Ureter (tissue), 1 donor: ENCODE results near the gene CD93. TPM values are rescaled to one million over a fixed set of nuclear protein-coding genes. Genes with fewer than 3 reads are reported as not detected.

Experiments used
- DNase-seq: peaks from one replicate; pipeline ENCODE4 v3.0.0-alpha.2; 2020; ENCODE audit warnings: low spot score
- total RNA-seq: library from RNA; stranded (reverse); gene quantifications from one replicate; pipeline ENCODE4 v1.2.4, GENCODE V29; 2023
- donor health status: DM: yes; HTN: yes; CAD: no.

The CD93 gene
- total RNA-seq, 1 donor from 2014 or later, result 53.7 TPM

DNA sequence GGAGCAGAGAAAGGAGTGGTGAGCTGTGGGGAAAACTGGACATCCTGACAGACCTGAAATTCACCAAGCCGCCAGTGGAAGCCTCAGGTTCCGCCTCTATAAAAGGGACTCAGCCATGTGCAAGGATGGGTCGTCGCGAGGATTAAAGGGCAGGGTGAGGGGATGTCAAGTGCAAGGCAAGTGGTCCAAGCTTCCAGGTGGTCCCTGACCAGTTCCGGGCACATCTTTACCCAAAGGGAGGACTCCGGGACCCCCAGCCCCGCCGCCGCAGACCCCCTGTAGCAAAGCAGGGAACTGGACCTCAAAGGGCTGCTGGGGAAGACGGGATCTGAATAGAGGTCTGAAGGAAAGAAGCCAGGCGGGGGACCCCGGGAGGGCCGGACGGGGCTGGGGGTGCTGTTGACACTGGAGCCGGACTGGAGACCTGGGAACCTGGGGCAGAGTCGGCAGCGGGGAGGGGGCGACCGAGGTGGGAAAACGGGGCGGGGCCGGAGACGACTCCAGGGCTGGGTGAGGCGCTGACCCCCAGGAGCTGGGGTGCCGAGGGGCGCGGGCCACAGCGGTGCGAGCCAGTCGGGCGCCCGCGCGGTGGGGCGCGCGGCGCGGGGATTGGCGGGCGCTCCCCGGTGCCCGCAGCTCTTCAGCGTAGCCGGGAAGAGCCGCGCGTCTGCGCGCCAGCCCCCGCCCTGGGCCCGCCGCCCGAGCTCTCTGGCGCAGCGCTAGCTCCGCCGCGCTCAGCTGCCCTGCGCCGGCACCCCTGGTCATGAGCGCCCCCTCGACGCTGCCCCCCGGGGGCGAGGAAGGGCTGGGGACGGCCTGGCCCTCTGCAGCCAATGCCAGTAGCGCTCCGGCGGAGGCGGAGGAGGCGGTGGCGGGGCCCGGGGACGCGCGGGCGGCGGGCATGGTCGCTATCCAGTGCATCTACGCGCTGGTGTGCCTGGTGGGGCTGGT, 51.1 kb downstream of the CD93 start, which contains the start of gene SSTR4:
Gene SSTR4 (plus strand): TSS at position 592 of the 951 bp plus-strand sequence. CDS start 172 bp downstream, at position 764.
- no peak for DNase-seq

GRCh38 chr20:23033918-23034317, 52.2 kb downstream of the CD93 start:
- DNase-seq, result no peak

DNA sequence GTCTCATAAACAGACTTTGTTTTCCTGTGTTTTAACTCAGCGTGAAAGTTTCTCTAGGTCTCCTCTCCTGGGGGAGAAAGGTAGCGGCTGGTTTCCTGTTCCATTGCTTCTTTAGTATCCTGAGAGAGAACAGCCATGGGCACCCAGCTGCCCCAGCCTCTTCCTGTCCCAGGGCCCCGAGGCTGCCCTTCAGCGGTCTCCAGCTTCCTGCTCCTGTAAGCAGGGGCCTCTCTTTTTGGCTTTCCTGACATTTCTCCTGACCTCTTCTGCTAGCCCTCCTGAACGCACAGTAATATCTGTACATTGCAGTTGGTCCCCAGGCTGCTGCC, 53.4 kb downstream of the CD93 start:
- no peak for DNase-seq

GRCh38 chr20:23032056-23032749, 53.9 kb downstream of the CD93 start:
- DNase-seq, result no peak

GRCh38 chr20:23031346-23031745, 54.8 kb downstream of the CD93 start:
- DNase-seq, result no peak

Other genes starting within 250 kb of the CD93 start
- gene SSTR4, start 51.0 kb downstream of the CD93 start, total RNA-seq, result not detected
- 35.4 TPM for gene THBD, start 36.7 kb downstream of the CD93 start, total RNA-seq